Right lobe of liver (tissue), 6 donors: ENCODE data around the gene EFCAB10. TPM values are rescaled to one million over a fixed set of nuclear protein-coding genes. Genes with fewer than 3 reads are reported as not detected.
A peak's percentile ranks its signal among the peaks of the same experiment; 100 is the strongest.

ENCODE experiments used
- ATAC-seq, 4 donors: fragments of 200-7000 bp; cut with Tn5 transposase; one replicate each; pipeline ENCODE4 v1.9.1; 2020; ENCODE audit warnings: mild to moderate bottlenecking in 4 of 4, moderate library complexity in 4 of 4
- DNase-seq, 3 donors: peaks; one replicate each; pipeline ENCODE4 v3.0.0-alpha.2; 2020
- H3K27ac ChIP-seq, 3 donors: fragments of 200-600 bp; one replicate each; pipeline ENCODE4 v1.8.0; 2022
- H3K27me3 ChIP-seq, 2 donors: fragments of 200-600 bp; one replicate each; pipeline ENCODE4 v1.8.0; 2022
- H3K36me3 ChIP-seq, 4 donors: fragments of 200-600 bp; sonication (generic) in 1 of 4; one replicate each; pipeline versions ENCODE4 v1.5.1 to v1.8.0; 2017 to 2022; ENCODE audit warnings: control low read depth in 1 of 4
- H3K4me1 ChIP-seq, 4 donors: fragments of 200-600 bp; sonication (generic) in 1 of 4; one replicate each; pipeline versions ENCODE4 v1.5.1 to v1.8.0; 2017 to 2022; ENCODE audit warnings: control low read depth in 1 of 4
- H3K4me3 ChIP-seq, 3 donors: fragments of 200-600 bp; one replicate each; pipeline ENCODE4 v1.8.0; 2022
- H3K9me3 ChIP-seq, 4 donors: fragments of 200-600 bp; sonication (generic) in 1 of 4; one replicate each; pipeline versions ENCODE4 v1.5.1 to v1.8.0; 2017 to 2022; ENCODE audit warnings: control low read depth in 1 of 4
- POLR2A ChIP-seq: fragments of 450-650 bp; IDR thresholded peaks from one replicate; pipeline ENCODE4 v1.6.1; 2017; ENCODE audit warnings: antibody characterized with exemption, mild to moderate bottlenecking
- WGBS: methylation state at CpG from one replicate; pipeline ENCODE4 v1.1.6; 2018; ENCODE audit warnings: low coverage, low lambda C conversion rate; ENCODE audit not compliant: insufficient coverage; ENCODE audit errors: missing lambda C conversion rate; 5-methylcytosine and 5-hydroxymethylcytosine counted together
- intact Hi-C, 2 donors: fragments of 100-400 bp; cut with DNase I; formaldehyde crosslinking; loops; one replicate each; pipeline versions ENCODE4 v1.11.2 to v1.14.1; 2022
- total RNA-seq, 6 experiments: library from RNA; depleted of rRNA in 2 of 6; stranded (reverse); fragments of >200 nt in 2 of 6; fragmentation: NEBNext Ultra II Directional in 3 of 6; extraction: Animal tissue kit (Norgen Biotek cat#: 25700) in 3 of 6; gene quantifications; one replicate each; pipeline versions ENCODE4 v1.1.0 to v1.2.4, GENCODE V29; 2016 to 2023
- TF ChIP-seq, protein P1 (sequence below), 4 donors: fragments of 200-600 bp in 3 of 4; fragments of 450-650 bp in 1 of 4; IDR thresholded peaks; one replicate each; pipeline versions ENCODE4 v1.5.1 to v1.8.0; 2016 to 2022; ENCODE audit warnings: antibody characterized with exemption in 4 of 4, mild to moderate bottlenecking in 2 of 4
- donor health status: DM: no; HTN: yes; CAD: no.
- donor health status: DM: no; HTN: no; CAD: no.
- donor health status: DM: no; HTN: no; CAD: no.
- donor health status: DM: no; HTN: yes; CAD: no.
- donor health status: DM: no; HTN: yes; CAD: no.

Gene EFCAB10
- total RNA-seq, 6 experiments from 2014 or later = not detected

DNA sequence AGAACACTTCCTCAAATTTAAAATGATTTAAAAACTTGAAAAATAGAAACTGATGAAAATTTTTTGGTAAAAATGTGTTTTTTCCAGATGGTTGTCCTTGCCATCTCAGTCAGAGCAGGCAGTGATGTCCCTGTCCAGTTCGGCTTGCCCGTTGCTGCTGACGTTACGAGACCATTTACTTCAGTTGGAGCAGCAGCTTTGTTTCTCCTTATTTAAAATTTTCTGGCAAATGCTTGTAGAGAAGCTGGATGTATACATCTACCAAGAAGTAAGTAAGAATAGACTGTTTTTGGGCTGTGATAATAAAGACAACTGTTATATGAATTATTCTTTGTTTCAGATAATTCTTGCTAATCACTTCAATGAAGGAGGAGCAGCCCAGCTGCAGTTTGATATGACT lies 16.1 kb downstream of the EFCAB10 start:
- Histone ChIP-seq H3K4me1 (no peaks in the 10 kb centered on the region), H3K36me3 (peaks cover 0 to 59% (median 13%) of the 10 kb centered on the region in 4 donors), H3K4me3 (no peak overlapping the region), H3K27ac (no peak overlapping the region), H3K9me3 (no peaks in the 10 kb centered on the region), H3K27me3 (no peaks in the 10 kb centered on the region)
- TF ChIP-seq, protein P1, sequence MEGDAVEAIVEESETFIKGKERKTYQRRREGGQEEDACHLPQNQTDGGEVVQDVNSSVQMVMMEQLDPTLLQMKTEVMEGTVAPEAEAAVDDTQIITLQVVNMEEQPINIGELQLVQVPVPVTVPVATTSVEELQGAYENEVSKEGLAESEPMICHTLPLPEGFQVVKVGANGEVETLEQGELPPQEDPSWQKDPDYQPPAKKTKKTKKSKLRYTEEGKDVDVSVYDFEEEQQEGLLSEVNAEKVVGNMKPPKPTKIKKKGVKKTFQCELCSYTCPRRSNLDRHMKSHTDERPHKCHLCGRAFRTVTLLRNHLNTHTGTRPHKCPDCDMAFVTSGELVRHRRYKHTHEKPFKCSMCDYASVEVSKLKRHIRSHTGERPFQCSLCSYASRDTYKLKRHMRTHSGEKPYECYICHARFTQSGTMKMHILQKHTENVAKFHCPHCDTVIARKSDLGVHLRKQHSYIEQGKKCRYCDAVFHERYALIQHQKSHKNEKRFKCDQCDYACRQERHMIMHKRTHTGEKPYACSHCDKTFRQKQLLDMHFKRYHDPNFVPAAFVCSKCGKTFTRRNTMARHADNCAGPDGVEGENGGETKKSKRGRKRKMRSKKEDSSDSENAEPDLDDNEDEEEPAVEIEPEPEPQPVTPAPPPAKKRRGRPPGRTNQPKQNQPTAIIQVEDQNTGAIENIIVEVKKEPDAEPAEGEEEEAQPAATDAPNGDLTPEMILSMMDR (IDR thresholded peaks at IDR 0.05) = no peak
- no peak for TF ChIP-seq POLR2A
- no peak for ATAC-seq
- DNase-seq = no peak
- WGBS = 93% methylated on average over 4 of the region's 4 CpGs
- intact Hi-C loops = no loop called here

DNA sequence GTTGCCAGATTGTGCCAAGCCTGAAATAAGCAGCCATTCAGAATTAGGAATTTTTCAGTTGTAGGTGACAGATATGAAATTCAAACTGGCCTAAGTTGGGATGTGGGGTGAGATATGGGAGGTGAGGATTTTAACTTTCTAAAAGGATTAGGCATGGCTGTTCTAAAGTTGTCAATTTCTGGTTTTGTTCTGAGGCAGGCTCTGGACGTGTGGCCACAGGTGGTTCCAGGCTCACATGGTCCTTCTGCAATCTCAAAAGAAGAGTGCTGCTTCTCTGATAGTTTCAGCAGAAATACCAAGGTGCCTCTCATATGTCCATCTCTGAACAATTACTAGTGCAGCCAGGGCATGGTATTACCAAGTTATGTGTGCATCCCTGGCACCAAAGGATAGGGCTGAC lies 21.4 kb downstream of the EFCAB10 start:
- Histone ChIP-seq H3K9me3 (no peaks in the 10 kb centered on the region), H3K27ac (no peak overlapping the region), H3K4me3 (no peak overlapping the region), H3K36me3 (peaks cover 0 to 44% (median 13%) of the 10 kb centered on the region in 4 donors), H3K27me3 (no peaks in the 10 kb centered on the region), H3K4me1 (no peaks in the 10 kb centered on the region)
- TF ChIP-seq POLR2A = no peak
- TF ChIP-seq, protein P1 (IDR thresholded peaks at IDR 0.05) = no peak
- WGBS = 100% methylated on average over 1 of the region's 1 CpG
- intact Hi-C loops = no loop called here
- no peak for ATAC-seq
- DNase-seq = no peak

DNA sequence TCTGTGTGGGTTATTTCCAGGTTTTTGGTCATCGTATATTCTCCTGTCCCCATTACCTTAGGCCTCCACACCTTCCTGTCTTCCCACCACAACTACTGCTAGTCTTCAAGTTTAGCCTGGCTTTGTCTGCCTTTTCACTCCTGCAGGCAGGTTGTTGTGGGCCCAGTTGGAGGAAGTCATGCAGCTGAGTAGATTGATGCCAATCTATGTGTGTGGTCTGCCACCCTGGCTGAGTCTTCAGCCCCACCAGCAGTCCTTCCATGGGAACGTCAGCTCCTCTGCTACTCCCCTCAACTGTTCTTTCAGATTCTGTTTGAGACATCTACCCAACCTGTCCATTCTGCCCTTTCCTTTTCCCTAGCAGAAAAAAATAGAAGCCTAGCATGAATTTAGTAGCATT lies 43.0 kb downstream of the EFCAB10 start:
- Histone ChIP-seq H3K27me3 (no peaks in the 10 kb centered on the region), H3K4me3 (no peak overlapping the region), H3K36me3 (peaks cover 0 to 59% (median 15%) of the 10 kb centered on the region in 4 donors), H3K27ac (no peak overlapping the region), H3K4me1 (peaks cover 0 to 5% (median under 1%) of the 10 kb centered on the region in 4 donors), H3K9me3 (no peaks in the 10 kb centered on the region)
- ATAC-seq (no peak), DNase-seq (no peak)
- TF ChIP-seq, protein P1 (IDR thresholded peaks at IDR 0.05) = no peak
- no peak for TF ChIP-seq POLR2A
- WGBS = 74% methylated on average over 2 of the region's 2 CpGs
- intact Hi-C loops = no loop called here

DNA sequence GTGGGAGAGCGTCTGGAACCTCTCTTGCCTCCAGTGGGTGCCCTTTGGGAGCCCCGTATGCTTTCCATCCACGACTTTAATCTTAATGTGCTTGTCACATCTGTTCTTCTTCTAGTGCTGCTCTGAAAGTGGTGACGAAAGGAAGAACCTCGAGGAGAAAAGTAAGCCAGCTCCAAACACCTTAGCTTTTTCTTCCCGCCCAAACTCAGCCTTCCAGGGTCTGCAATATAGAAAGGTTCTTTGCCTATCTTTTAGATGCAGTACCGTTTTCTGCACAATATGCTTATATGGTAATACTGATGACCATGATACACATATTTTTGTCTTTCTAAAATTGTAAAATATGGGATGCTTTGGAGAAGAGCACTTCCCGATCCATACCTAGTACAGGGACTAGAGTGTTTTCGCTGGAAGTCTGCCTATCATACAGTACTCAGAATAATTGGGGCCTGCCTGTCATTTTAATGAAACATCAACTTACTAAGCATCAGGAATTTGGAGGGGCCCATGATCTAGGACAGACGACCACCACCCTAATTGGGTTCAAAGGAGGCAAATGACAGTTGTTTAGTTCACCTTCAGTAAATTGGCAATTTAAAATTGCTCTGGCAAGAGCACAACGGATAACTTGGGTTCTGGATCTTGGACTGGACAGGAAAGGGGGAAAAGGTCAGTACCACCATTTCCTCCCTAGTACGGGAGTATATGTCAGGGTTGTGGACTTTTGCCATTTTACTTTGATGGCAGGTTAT lies 48.4 kb downstream of the EFCAB10 start:
- no peaks in the 10 kb centered on the region for H3K9me3 ChIP-seq
- peak overlapping the region; percentile 84 to 97 (median 88) for H3K4me3 ChIP-seq
- no peak overlapping the region for H3K27ac ChIP-seq
- DNase-seq (no peak), ATAC-seq (no peak)
- intact Hi-C loops = no loop called here
- H3K4me1 ChIP-seq = peaks cover 0 to 13% (median 3%) of the 10 kb centered on the region in 4 donors
- 25% methylated on average over 11 of the region's 12 CpGs for WGBS
- no peaks in the 10 kb centered on the region for H3K27me3 ChIP-seq
- TF ChIP-seq, protein P1 (IDR thresholded peaks at IDR 0.05) = no peak
- no peak for TF ChIP-seq POLR2A
- peaks cover 0 to 19% (median 4%) of the 10 kb centered on the region in 4 donors for H3K36me3 ChIP-seq
